Measurements from ENCODE around the gene FN1. TPM values are rescaled to one million over a fixed set of nuclear protein-coding genes. Genes with fewer than 3 reads are reported as not detected.
A peak's percentile ranks its signal among the peaks of the same experiment; 100 is the strongest.

FN1 gene
- total RNA-seq, 8 experiments from 2014 or later = 5.6 to 1,687 (median 166) TPM

- ATAC-seq (replicated peaks in 6 of 8) = no peak
- Histone ChIP-seq H3K4me3 (no peak overlapping the region), H3K27ac (no peak overlapping the region), H3K4me1 (replicated peaks in 1 of 2) (no peaks in the 10 kb centered on the region)
- WGBS, 10 experiments = 29 to 100% (median 82%) methylated on average over 1 to 8 of the region's 11 CpGs
- in situ Hi-C loops (cut with MboI; ENCODE audit: low pct_unique_long_range_greater_than_20kb in 2 of 9, low sequenced_read_pairs in 9 of 9, unreplicated experiment in 9 of 9) = no loop called here
Observed at GRCh38 chr2:215405722-215406581, 29.9 kb downstream of the FN1 start.

GRCh38 chr2:215404348-215405012, 31.4 kb downstream of the FN1 start:
- 40 to 100% (median 83%) methylated on average over 1 to 7 of the region's 8 CpGs; no CpG with 5 or more reads in 1 of the 10 experiments for WGBS, 10 experiments
- in situ Hi-C loops (cut with MboI; ENCODE audit: low pct_unique_long_range_greater_than_20kb in 2 of 9, low sequenced_read_pairs in 9 of 9, unreplicated experiment in 9 of 9) = no loop called here
- Histone ChIP-seq H3K4me3 (no peak overlapping the region), H3K27ac (no peak overlapping the region), H3K4me1 (replicated peaks in 1 of 2) (no peaks in the 10 kb centered on the region)
- no peak for ATAC-seq (replicated peaks in 6 of 8)

- no peaks in the 10 kb centered on the region for H3K4me1 ChIP-seq (replicated peaks in 1 of 2)
- H3K27ac ChIP-seq = no peak overlapping the region
- WGBS, 10 experiments = 50 to 98% (median 80%) methylated on average over 4 to 10 of the region's 10 CpGs
- no peak overlapping the region for H3K4me3 ChIP-seq
- ATAC-seq (replicated peaks in 6 of 8) = no peak
- in situ Hi-C loops (cut with MboI; ENCODE audit: low pct_unique_long_range_greater_than_20kb in 2 of 9, low sequenced_read_pairs in 9 of 9, unreplicated experiment in 9 of 9) = no loop called here
Observed at GRCh38 chr2:215403441-215404347, 32.2 kb downstream of the FN1 start.

GRCh38 chr2:215401896-215402379, 33.9 kb downstream of the FN1 start:
- no peak overlapping the region for H3K27ac ChIP-seq
- no peaks in the 10 kb centered on the region for H3K4me1 ChIP-seq (replicated peaks in 1 of 2)
- no peak for ATAC-seq (replicated peaks in 6 of 8)
- in situ Hi-C loops (cut with MboI; ENCODE audit: low pct_unique_long_range_greater_than_20kb in 2 of 9, low sequenced_read_pairs in 9 of 9, unreplicated experiment in 9 of 9) = no loop called here
- H3K4me3 ChIP-seq = no peak overlapping the region
- 50 to 100% (median 90%) methylated on average over 1 to 3 of the region's 3 CpGs; no CpG with 5 or more reads in 3 of the 10 experiments for WGBS, 10 experiments

- Histone ChIP-seq H3K4me3 (no peak overlapping the region), H3K4me1 (replicated peaks in 1 of 2) (no peaks in the 10 kb centered on the region), H3K27ac (no peak overlapping the region)
- no peak for ATAC-seq (replicated peaks in 6 of 8)
- 71 to 100% (median 83%) methylated on average over 1 to 3 of the region's 3 CpGs; no CpG with 5 or more reads in 1 of the 10 experiments for WGBS, 10 experiments
- in situ Hi-C loops (cut with MboI; ENCODE audit: low pct_unique_long_range_greater_than_20kb in 2 of 9, low sequenced_read_pairs in 9 of 9, unreplicated experiment in 9 of 9) = no loop called here
Observed at GRCh38 chr2:215399067-215399716, 36.7 kb downstream of the FN1 start.

GRCh38 chr2:215397632-215398341, 38.1 kb downstream of the FN1 start:
- in situ Hi-C loops (cut with MboI; ENCODE audit: low pct_unique_long_range_greater_than_20kb in 2 of 9, low sequenced_read_pairs in 9 of 9, unreplicated experiment in 9 of 9) = no loop called here
- Histone ChIP-seq H3K4me1 (replicated peaks in 1 of 2) (no peaks in the 10 kb centered on the region), H3K27ac (no peak overlapping the region), H3K4me3 (no peak overlapping the region)
- peak in 2 of 8 experiments; percentile 49 to 53 for ATAC-seq (replicated peaks in 6 of 8)
- 17 to 89% (median 74%) methylated on average over 1 to 9 of the region's 9 CpGs; no CpG with 5 or more reads in 1 of the 10 experiments for WGBS, 10 experiments

- H3K4me3 ChIP-seq = no peak overlapping the region
- no peaks in the 10 kb centered on the region for H3K4me1 ChIP-seq (replicated peaks in 1 of 2)
- WGBS, 10 experiments = 67 to 100% (median 93%) methylated on average over 1 to 2 of the region's 2 CpGs; no CpG with 5 or more reads in 2 of the 10 experiments
- H3K27ac ChIP-seq = no peak overlapping the region
- peak in 2 of 8 experiments; percentile 13 to 37 for ATAC-seq (replicated peaks in 6 of 8)
- in situ Hi-C loops (cut with MboI; ENCODE audit: low pct_unique_long_range_greater_than_20kb in 2 of 9, low sequenced_read_pairs in 9 of 9, unreplicated experiment in 9 of 9) = no loop called here
Observed at GRCh38 chr2:215396595-215397313, 39.1 kb downstream of the FN1 start.

GRCh38 chr2:215395687-215396460, 40.0 kb downstream of the FN1 start:
- H3K4me1 ChIP-seq (replicated peaks in 1 of 2) = no peaks in the 10 kb centered on the region
- in situ Hi-C loops (cut with MboI; ENCODE audit: low pct_unique_long_range_greater_than_20kb in 2 of 9, low sequenced_read_pairs in 9 of 9, unreplicated experiment in 9 of 9) = no loop called here
- H3K27ac ChIP-seq = no peak overlapping the region
- H3K4me3 ChIP-seq = no peak overlapping the region
- no peak for ATAC-seq (replicated peaks in 6 of 8)
- 57 to 98% (median 73%) methylated on average over 2 to 5 of the region's 5 CpGs for WGBS, 10 experiments

GRCh38 chr2:215394102-215394805, 41.6 kb downstream of the FN1 start:
- in situ Hi-C loops (cut with MboI; ENCODE audit: low pct_unique_long_range_greater_than_20kb in 2 of 9, low sequenced_read_pairs in 9 of 9, unreplicated experiment in 9 of 9) = no loop called here
- Histone ChIP-seq H3K4me3 (no peak overlapping the region), H3K27ac (no peak overlapping the region), H3K4me1 (replicated peaks in 1 of 2) (peaks cover 0 to 4% of the 10 kb centered on the region in 2 donors)
- no peak for ATAC-seq (replicated peaks in 6 of 8)
- 60 to 100% (median 83%) methylated on average over 1 to 6 of the region's 7 CpGs for WGBS, 10 experiments

- in situ Hi-C loops (cut with MboI; ENCODE audit: low pct_unique_long_range_greater_than_20kb in 2 of 9, low sequenced_read_pairs in 9 of 9, unreplicated experiment in 9 of 9) = no loop called here
- ATAC-seq (replicated peaks in 6 of 8) = no peak
- Histone ChIP-seq H3K4me1 (replicated peaks in 1 of 2) (peaks cover 0 to 4% of the 10 kb centered on the region in 2 donors), H3K4me3 (no peak overlapping the region), H3K27ac (no peak overlapping the region)
- WGBS, 10 experiments = 76 to 100% (median 95%) methylated on average over 3 to 12 of the region's 12 CpGs
Observed at GRCh38 chr2:215392687-215393270, 43.1 kb downstream of the FN1 start.

Measured in motor neuron (in vitro differentiated cells).